ENCODE results near the gene SHROOM3.

DNA sequence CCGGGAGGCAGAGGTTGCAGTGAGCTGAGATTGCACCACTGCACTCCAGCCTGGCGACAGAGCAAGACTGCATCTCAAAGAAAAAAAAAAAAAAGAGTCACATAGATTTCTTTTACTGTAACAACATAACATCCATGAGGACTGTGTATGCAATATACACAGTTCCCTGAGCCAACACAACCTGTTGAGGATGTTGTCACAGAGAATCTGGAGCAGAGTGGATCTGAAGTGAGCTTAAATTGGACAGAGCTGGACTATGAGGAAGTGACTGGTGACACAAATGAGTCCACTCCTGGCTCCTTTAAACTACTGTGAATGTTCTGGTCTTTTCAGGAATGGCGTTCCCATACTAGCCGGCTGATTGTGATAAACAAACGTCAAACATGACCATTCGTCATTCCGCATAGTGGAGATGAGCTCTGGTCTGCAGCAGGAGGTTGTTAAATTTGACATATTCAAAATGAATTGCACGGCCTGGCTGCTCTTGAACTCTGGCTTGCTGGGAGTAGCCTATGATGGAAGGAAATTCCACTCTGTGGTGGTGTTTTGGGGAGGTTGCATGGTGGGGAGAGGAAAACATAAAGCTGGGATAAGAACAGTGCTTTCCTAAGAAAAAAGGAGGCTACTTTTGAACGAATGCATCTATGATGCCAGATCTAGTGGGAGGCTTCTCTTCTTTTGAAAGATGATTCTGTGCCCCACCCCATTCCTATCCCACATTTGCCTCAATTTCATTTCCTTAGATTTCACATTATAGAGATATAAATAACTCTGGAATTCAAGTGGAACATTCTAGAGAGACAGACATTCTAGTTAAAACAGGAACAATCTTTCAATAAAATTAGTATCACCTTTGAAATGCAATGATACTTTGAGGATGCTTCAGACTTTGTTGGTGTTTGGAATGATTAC is 149.5 kb downstream of the SHROOM3 start:
- no peak for TF ChIP-seq JUND (IDR thresholded peaks at IDR 0.05)
- TF ChIP-seq, protein P1, sequence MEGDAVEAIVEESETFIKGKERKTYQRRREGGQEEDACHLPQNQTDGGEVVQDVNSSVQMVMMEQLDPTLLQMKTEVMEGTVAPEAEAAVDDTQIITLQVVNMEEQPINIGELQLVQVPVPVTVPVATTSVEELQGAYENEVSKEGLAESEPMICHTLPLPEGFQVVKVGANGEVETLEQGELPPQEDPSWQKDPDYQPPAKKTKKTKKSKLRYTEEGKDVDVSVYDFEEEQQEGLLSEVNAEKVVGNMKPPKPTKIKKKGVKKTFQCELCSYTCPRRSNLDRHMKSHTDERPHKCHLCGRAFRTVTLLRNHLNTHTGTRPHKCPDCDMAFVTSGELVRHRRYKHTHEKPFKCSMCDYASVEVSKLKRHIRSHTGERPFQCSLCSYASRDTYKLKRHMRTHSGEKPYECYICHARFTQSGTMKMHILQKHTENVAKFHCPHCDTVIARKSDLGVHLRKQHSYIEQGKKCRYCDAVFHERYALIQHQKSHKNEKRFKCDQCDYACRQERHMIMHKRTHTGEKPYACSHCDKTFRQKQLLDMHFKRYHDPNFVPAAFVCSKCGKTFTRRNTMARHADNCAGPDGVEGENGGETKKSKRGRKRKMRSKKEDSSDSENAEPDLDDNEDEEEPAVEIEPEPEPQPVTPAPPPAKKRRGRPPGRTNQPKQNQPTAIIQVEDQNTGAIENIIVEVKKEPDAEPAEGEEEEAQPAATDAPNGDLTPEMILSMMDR (IDR thresholded peaks at IDR 0.05; ENCODE audit: low read depth, low read length, missing input control): no peak
- TF ChIP-seq SP1 (IDR thresholded peaks at IDR 0.05): no peak
- no peak for TF ChIP-seq GABPA (IDR thresholded peaks at IDR 0.05 in 1 of 2, conservative IDR thresholded peaks at IDR 0.05 in 1 of 2)
- TF ChIP-seq, protein P2, sequence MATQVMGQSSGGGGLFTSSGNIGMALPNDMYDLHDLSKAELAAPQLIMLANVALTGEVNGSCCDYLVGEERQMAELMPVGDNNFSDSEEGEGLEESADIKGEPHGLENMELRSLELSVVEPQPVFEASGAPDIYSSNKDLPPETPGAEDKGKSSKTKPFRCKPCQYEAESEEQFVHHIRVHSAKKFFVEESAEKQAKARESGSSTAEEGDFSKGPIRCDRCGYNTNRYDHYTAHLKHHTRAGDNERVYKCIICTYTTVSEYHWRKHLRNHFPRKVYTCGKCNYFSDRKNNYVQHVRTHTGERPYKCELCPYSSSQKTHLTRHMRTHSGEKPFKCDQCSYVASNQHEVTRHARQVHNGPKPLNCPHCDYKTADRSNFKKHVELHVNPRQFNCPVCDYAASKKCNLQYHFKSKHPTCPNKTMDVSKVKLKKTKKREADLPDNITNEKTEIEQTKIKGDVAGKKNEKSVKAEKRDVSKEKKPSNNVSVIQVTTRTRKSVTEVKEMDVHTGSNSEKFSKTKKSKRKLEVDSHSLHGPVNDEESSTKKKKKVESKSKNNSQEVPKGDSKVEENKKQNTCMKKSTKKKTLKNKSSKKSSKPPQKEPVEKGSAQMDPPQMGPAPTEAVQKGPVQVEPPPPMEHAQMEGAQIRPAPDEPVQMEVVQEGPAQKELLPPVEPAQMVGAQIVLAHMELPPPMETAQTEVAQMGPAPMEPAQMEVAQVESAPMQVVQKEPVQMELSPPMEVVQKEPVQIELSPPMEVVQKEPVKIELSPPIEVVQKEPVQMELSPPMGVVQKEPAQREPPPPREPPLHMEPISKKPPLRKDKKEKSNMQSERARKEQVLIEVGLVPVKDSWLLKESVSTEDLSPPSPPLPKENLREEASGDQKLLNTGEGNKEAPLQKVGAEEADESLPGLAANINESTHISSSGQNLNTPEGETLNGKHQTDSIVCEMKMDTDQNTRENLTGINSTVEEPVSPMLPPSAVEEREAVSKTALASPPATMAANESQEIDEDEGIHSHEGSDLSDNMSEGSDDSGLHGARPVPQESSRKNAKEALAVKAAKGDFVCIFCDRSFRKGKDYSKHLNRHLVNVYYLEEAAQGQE (IDR thresholded peaks at IDR 0.05): no peak
- no peak for TF ChIP-seq MAX (IDR thresholded peaks at IDR 0.05)
- no peak for TF ChIP-seq FOXA1 (IDR thresholded peaks at IDR 0.05)
- TF ChIP-seq EGR1 (IDR thresholded peaks at IDR 0.05; ENCODE audit: low read depth in 2 of 2): no peak
- TF ChIP-seq, protein P3, sequence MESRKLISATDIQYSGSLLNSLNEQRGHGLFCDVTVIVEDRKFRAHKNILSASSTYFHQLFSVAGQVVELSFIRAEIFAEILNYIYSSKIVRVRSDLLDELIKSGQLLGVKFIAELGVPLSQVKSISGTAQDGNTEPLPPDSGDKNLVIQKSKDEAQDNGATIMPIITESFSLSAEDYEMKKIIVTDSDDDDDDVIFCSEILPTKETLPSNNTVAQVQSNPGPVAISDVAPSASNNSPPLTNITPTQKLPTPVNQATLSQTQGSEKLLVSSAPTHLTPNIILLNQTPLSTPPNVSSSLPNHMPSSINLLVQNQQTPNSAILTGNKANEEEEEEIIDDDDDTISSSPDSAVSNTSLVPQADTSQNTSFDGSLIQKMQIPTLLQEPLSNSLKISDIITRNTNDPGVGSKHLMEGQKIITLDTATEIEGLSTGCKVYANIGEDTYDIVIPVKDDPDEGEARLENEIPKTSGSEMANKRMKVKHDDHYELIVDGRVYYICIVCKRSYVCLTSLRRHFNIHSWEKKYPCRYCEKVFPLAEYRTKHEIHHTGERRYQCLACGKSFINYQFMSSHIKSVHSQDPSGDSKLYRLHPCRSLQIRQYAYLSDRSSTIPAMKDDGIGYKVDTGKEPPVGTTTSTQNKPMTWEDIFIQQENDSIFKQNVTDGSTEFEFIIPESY (IDR thresholded peaks at IDR 0.05): no peak

All from liver (tissue), 3 donors.